ENCODE measurements around the gene SLC7A10.

SLC7A10 gene

DNA sequence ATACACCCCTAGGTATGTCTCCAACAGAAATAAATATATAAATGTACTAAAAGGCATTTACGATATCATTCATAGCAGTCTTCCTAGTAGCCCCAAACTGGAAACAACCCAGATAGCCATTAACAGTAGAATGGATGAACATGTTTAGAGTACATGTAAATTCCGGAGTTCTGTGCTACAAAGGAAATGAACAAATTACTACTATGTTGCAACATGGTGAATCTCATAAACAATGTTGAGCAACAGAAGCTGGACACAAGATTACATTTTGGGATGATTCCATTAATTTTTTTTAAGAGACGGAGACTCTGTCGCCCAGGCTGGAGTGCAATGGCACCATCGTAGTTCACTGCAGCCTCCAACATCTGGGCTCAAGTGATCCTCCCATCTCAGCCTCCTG is 5.9 kb upstream of the SLC7A10 start:
- H3K4me2 ChIP-seq (ENCODE audit: low read length), result no peak overlapping the region
- no peak overlapping the region for H3K4me3 ChIP-seq (ENCODE audit: low read length)
- H3F3A ChIP-seq (ENCODE audit: control insufficient read depth, insufficient read depth), result no peaks in the 10 kb centered on the region
- TF ChIP-seq, protein P1, sequence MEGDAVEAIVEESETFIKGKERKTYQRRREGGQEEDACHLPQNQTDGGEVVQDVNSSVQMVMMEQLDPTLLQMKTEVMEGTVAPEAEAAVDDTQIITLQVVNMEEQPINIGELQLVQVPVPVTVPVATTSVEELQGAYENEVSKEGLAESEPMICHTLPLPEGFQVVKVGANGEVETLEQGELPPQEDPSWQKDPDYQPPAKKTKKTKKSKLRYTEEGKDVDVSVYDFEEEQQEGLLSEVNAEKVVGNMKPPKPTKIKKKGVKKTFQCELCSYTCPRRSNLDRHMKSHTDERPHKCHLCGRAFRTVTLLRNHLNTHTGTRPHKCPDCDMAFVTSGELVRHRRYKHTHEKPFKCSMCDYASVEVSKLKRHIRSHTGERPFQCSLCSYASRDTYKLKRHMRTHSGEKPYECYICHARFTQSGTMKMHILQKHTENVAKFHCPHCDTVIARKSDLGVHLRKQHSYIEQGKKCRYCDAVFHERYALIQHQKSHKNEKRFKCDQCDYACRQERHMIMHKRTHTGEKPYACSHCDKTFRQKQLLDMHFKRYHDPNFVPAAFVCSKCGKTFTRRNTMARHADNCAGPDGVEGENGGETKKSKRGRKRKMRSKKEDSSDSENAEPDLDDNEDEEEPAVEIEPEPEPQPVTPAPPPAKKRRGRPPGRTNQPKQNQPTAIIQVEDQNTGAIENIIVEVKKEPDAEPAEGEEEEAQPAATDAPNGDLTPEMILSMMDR (IDR thresholded peaks at IDR 0.05; ENCODE audit: low read depth, low read length, poor library complexity, severe bottlenecking), result no peak
- no peak for TF ChIP-seq EZH2phosphoT487 (IDR thresholded peaks at IDR 0.05; ENCODE audit: borderline replicate concordance, low read length)
- H4K20me1 ChIP-seq (ENCODE audit: control insufficient read depth, insufficient read depth, low read depth, low read length), result no peaks in the 10 kb centered on the region
- H3K27me3 ChIP-seq (ENCODE audit: control insufficient read depth, low read length), result no peaks in the 10 kb centered on the region
- H3K27ac ChIP-seq (ENCODE audit: low read depth, low read length), result no peak overlapping the region
- no peaks in the 10 kb centered on the region for H3K4me1 ChIP-seq (ENCODE audit: control insufficient read depth, low read length)
- peaks cover 4% of the 10 kb centered on the region; the same call in 1 of the 2 replicates for H3K9me3 ChIP-seq (ENCODE audit: control insufficient read depth, insufficient read depth, low read length)
- H3K36me3 ChIP-seq (ENCODE audit: control insufficient read depth, low read length), result no peaks in the 10 kb centered on the region
- H3K9me2 ChIP-seq (replicated peaks; ENCODE audit: control insufficient read depth, low read length), result no peaks in the 10 kb centered on the region
- H3K79me2 ChIP-seq (ENCODE audit: control insufficient read depth, low read length), result no peaks in the 10 kb centered on the region

DNA sequence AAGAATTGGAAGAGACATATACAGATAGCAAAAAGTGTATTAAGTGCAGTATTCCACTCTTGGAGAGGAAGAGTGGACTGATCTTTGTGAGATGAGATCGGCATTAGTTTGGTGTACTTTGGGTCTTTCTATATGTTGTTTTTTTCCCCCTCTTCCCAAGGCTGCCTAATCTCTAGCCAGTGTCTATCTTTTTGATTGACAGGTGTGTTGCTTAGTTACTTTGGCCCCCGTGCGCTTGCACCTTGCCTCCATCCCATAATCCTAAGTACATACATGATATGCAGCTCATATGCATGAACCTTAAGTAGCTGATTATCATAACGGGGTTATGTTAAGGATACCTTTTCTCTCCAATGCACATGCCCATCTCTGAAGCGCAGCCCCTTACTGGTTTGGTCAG is 4.3 kb upstream of the SLC7A10 start:
- Histone ChIP-seq H3K79me2 (ENCODE audit: control insufficient read depth, low read length) (no peaks in the 10 kb centered on the region), H3K4me1 (ENCODE audit: control insufficient read depth, low read length) (no peaks in the 10 kb centered on the region)
- TF ChIP-seq, protein P1 (IDR thresholded peaks at IDR 0.05; ENCODE audit: low read depth, low read length, poor library complexity, severe bottlenecking), result no peak

DNA sequence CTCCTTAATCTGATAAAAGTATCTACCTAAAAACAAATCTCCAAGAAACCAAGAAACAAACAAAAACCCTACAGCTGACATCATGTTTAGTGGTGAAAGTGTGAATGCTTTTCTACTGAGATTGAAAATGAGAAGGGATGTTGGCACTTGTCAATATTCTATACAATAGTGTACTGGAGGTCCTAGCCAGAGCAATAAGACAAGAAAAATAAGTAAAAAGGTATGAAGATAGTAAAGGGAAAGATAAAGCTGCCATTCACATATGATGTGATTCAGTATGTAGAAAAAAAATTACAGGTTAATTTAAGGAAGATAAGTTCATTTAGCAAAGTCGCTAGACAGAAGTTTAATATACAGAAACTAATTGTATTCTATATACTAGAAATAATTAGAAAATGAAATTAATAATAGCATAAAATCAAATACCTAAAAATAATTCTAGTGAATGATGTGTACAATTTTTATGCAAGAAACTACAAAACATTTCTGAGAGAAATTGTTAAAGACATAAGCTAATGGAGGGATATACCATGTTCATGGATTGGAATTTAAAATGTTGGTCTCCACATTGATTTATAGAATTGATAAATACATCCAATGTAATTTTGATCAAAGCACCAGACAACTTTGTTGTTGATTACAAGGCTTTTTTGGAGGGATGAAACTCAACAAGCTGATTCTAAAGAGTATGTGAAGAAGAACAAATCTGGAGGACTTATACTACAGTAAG is 2.4 kb upstream of the SLC7A10 start:
- Histone ChIP-seq H3K27me3 (ENCODE audit: control insufficient read depth, low read length) (no peaks in the 10 kb centered on the region), H3K27ac (ENCODE audit: low read depth, low read length) (no peak overlapping the region), H3K79me2 (ENCODE audit: control insufficient read depth, low read length) (no peaks in the 10 kb centered on the region), H3K9me3 (ENCODE audit: control insufficient read depth, insufficient read depth, low read length) (peaks cover 4% of the 10 kb centered on the region; the same call in 1 of the 2 replicates), H3K4me3 (ENCODE audit: low read length) (no peak overlapping the region), H3K4me1 (ENCODE audit: control insufficient read depth, low read length) (no peaks in the 10 kb centered on the region), H3K9me2 (replicated peaks; ENCODE audit: control insufficient read depth, low read length) (no peaks in the 10 kb centered on the region), H4K20me1 (ENCODE audit: control insufficient read depth, insufficient read depth, low read depth, low read length) (no peaks in the 10 kb centered on the region), H3K36me3 (ENCODE audit: control insufficient read depth, low read length) (no peaks in the 10 kb centered on the region), H3F3A (ENCODE audit: control insufficient read depth, insufficient read depth) (no peaks in the 10 kb centered on the region), H3K4me2 (ENCODE audit: low read length) (no peak overlapping the region)
- TF ChIP-seq EZH2phosphoT487 (IDR thresholded peaks at IDR 0.05; ENCODE audit: borderline replicate concordance, low read length), result no peak

More for the DNA sequence above, 4.3 kb upstream of the SLC7A10 start:
- Histone ChIP-seq H3K4me3 (ENCODE audit: low read length) (no peak overlapping the region), H3K27me3 (ENCODE audit: control insufficient read depth, low read length) (no peaks in the 10 kb centered on the region), H3K36me3 (ENCODE audit: control insufficient read depth, low read length) (no peaks in the 10 kb centered on the region), H3K27ac (ENCODE audit: low read depth, low read length) (no peak overlapping the region), H3K9me2 (replicated peaks; ENCODE audit: control insufficient read depth, low read length) (no peaks in the 10 kb centered on the region), H3F3A (ENCODE audit: control insufficient read depth, insufficient read depth) (no peaks in the 10 kb centered on the region), H3K9me3 (ENCODE audit: control insufficient read depth, insufficient read depth, low read length) (peaks cover 4% of the 10 kb centered on the region; the same call in 1 of the 2 replicates), H3K4me2 (ENCODE audit: low read length) (no peak overlapping the region), H4K20me1 (ENCODE audit: control insufficient read depth, insufficient read depth, low read depth, low read length) (no peaks in the 10 kb centered on the region)

DNA sequence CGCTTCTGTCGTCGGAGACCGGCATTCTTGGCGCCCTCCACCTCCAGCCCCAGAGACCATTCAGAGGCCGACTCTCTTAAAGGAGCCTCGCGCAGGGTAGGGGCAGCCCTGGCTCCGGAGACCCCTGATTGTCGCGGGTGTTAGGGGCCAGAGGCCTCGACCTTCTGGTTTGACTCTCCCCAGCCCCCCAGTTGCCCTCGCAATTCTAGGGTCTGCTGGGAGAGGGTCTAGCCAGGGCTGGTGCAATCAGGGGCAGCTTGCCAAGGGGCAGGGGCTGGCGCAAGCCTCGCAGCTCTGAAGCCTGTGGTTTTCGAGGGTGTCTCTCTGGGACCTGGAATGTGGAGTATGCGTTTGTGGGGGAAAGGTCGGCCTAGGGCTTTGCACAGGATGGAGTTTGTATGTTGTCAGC is 1.6 kb upstream of the SLC7A10 start:
- Histone ChIP-seq H3K27me3 (ENCODE audit: control insufficient read depth, low read length) (no peaks in the 10 kb centered on the region), H3K27ac (ENCODE audit: low read depth, low read length) (no peak overlapping the region), H3K4me1 (ENCODE audit: control insufficient read depth, low read length) (no peaks in the 10 kb centered on the region), H3K4me2 (ENCODE audit: low read length) (no peak overlapping the region), H3K9me2 (replicated peaks; ENCODE audit: control insufficient read depth, low read length) (no peaks in the 10 kb centered on the region), H3K9me3 (ENCODE audit: control insufficient read depth, insufficient read depth, low read length) (peaks cover 4% of the 10 kb centered on the region; the same call in 1 of the 2 replicates), H3K36me3 (ENCODE audit: control insufficient read depth, low read length) (no peaks in the 10 kb centered on the region), H3F3A (ENCODE audit: control insufficient read depth, insufficient read depth) (no peaks in the 10 kb centered on the region), H4K20me1 (ENCODE audit: control insufficient read depth, insufficient read depth, low read depth, low read length) (no peaks in the 10 kb centered on the region), H3K4me3 (ENCODE audit: low read length) (no peak overlapping the region), H3K79me2 (ENCODE audit: control insufficient read depth, low read length) (no peaks in the 10 kb centered on the region)
- no peak for TF ChIP-seq EZH2phosphoT487 (IDR thresholded peaks at IDR 0.05; ENCODE audit: borderline replicate concordance, low read length)
- TF ChIP-seq, protein P1 (IDR thresholded peaks at IDR 0.05; ENCODE audit: low read depth, low read length, poor library complexity, severe bottlenecking), result no peak
